NAMALWA (cell line): ENCODE data around the gene INPP4B.
"Not testable (repeated sequence)": the region's sequence is repeated elsewhere in the genome, so short reads cannot be mapped to it uniquely, and the experiment has no call there.

Source experiments
- DNase-seq: peaks from one replicate; pipeline ENCODE4 v3.0.0-alpha.2; 2015; ENCODE audit warnings: low spot score

INPP4B gene

DNA sequence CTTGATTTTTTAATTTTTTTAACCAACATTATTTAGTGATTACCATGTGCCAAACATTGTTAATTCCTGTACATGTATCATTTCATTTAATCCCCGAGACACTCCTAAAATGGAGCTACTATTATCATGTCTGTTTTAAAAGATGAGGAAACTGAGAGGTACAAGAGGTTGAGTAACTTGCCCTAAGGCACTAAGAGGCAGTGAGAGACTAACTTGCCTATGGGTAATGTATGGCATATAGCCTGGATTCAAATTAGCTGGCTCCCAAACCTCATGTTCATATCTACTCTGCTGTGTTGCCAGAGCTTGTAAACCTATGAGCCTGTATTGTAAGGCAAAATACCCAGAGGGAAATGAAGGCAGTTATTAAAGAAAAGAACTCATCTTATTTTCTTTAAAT, 766.1 kb downstream of the INPP4B start:
- DNase-seq, result no peak

DNA sequence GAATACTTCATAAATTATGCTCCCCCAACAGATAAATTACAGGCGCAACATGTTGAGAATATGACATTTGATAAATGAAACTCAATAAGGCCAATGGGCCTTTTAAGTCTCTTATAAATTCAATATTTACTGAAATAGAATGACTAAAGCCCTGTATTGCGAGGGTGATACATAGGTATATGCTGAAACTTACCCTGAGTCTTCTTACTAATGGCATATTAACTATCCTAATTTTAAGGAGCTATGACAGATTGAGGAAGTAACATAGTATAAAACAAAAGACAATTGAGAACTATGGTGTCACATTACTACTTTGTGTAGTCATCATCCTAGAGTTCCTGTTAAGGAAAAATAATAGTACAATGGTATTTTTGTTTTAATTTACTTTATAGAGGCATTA, 769.1 kb downstream of the INPP4B start:
- DNase-seq, result no peak

DNA sequence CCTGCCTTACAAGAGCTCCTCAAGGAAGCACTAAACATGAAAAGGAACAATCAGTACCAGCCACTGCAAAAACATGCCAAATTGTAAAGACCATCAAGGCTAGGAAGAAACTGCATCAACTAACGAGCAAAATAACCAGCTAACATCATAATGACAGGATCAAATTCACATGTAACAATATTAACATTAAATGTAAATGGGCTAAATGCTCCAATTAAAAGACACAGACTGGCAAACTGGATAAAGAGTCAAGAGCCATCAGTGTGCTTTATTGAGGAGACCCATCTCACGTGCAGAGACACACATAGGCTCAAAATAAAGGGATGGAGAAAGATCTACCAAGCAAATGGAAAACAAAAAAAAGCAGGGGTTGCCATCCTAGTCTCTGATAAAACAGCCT, 777.8 kb downstream of the INPP4B start:
- not testable (repeated sequence) for DNase-seq

DNA sequence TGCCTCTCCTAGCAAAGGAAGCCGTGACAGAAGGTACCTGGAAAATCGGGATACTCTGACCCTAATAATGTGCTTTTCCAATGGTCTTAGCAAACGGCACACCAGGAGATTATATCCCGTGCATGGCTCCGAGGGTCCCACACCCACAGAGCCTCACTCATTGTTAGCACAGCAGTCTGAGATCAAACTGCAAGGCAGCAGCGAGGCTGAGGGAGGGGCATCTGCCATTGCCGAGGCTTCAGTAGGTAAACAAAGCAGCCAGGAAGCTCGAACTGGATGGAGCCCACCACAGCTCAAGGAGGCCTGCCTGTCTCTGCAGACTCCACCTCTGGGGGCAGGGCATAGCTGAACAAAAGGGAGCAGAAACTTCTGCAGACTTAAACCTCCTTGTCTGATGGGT, 779.5 kb downstream of the INPP4B start:
- DNase-seq, result not testable (repeated sequence)

DNA sequence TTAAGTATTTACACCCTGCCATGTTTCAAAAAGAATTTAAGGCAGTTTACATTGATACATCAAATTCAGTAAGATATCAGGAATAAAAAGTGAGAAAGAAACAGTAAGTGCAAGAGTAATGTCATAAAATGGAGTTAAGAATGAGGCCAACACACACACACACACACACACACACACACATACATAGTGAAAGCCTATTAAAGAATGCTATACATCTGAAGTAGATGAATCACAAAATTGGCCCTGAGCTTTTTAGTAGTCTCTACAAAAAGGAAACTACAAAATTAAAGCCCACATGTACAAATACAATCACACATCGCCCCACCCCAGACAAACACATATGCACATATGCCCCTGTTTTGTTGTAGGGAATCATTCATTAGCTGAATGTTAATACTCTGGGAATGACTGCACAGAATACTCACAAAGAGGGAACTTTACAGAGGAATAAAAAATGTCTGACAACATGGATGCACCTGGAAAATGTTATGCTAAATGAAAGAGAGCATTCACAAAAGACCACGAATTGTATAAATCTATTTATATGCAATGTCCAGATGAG, 780.9 kb downstream of the INPP4B start:
- no peak for DNase-seq

DNA sequence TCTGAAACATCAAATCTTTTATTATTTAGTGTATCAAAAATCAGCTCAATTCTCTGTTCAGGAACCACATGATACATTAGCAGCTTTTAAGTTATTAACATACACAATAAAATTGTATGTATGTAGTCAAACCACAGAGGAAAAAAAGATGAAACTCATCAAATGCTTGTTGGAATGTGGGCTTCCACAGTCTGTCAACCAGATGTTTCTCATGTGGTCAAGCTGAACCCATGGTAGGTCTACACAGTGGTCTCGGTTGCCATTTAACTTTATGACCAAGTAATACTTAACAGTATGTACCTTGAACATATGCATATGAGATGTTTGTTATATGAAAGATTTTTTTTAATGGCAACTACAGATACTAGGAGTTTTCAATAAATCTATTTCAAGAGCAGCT, 781.9 kb downstream of the INPP4B start:
- no peak for DNase-seq

DNA sequence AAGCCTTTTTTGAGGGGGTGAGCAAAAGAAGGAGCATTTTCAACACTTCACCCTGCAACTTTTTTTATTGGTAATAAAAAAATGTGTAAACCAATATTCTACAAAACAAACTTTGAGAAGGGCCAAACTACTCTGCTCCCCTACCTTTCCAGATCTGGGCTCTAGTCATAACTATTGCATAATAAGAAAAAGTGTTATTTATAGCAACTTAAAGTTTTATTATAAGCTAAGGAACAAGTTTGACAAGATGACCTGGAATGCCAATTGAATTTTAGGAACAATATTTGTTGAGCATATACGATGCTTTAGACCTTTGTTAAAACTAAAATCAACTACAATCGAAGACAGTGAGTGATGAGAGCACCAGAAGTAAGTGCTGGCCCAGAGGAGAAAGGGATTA, 800.1 kb downstream of the INPP4B start:
- no peak for DNase-seq

DNA sequence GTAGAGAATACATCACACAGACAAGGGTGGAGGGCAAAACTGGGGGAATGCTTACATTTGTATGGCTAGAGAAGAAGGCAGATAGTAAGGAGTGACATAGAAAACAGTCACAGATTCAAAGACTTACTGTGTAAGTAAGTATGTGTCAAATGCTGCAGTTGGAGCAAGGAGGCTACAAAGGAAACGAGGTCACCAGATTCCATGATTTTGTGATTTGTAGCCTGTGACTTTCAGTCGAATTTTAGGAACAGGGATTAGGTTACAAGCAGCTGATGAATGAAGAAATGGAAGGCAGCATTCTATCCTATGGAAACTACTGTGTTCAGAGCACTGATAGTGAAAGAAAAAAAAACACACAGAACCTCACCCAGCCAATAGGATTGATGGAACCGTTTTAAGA, 801.8 kb downstream of the INPP4B start:
- DNase-seq, result no peak

DNA sequence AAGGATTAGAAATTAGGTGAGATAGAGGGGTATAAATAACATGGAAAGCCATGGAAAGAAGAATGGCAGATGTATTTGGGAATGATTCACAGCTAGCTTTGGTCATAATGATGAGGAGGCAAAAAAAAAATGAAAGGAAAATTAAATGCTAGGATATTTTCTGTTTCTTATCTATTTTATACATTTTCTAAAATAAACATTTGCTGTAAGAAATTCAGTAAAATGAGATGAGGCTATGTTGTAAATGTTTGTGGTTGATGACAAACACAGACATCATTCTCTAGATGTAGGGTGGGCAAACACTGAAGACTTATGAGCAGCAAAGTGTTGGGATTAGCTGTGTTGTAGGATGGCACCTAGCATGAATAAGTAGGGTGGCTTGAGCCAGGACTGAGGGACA, 802.6 kb downstream of the INPP4B start:
- DNase-seq, result no peak

DNA sequence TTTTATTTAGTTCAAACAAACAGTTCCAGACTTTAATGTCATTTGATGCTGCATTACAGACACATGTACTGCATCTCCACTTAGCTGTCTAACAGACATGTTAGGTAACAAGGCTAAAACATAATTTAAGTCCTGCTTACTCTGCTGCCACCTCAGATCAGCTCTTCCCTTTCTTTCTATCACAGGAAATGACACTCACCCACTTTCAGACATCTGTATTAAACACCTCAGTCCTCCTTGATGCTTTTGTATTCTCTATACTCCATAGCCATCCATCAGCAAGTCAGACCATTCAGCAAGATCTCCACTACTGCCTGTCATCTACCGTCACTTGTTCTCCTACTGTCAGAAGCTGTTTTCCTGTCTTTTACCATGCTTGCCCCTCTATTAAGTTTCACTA, 804.3 kb downstream of the INPP4B start:
- DNase-seq, result no peak

DNA sequence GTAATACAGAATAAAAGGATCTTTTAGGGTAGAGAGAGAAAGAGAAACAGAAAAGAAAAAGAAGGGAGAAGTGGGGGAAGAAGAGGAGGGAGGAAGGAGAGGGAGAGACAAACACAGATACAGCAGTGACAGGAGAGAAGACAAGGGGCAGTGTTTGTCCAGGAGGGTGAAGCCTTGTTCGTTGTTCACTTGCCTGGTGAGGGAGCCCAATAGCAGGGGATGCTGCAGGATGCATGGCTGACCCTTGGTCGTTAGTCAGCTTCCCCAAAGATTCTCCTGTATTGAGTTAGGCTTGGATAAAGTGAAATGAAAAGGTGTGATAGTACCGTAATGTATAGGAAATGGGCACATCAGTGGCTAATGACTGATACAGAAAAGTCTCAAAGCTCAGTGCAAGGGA, 806.1 kb downstream of the INPP4B start:
- no peak for DNase-seq

DNA sequence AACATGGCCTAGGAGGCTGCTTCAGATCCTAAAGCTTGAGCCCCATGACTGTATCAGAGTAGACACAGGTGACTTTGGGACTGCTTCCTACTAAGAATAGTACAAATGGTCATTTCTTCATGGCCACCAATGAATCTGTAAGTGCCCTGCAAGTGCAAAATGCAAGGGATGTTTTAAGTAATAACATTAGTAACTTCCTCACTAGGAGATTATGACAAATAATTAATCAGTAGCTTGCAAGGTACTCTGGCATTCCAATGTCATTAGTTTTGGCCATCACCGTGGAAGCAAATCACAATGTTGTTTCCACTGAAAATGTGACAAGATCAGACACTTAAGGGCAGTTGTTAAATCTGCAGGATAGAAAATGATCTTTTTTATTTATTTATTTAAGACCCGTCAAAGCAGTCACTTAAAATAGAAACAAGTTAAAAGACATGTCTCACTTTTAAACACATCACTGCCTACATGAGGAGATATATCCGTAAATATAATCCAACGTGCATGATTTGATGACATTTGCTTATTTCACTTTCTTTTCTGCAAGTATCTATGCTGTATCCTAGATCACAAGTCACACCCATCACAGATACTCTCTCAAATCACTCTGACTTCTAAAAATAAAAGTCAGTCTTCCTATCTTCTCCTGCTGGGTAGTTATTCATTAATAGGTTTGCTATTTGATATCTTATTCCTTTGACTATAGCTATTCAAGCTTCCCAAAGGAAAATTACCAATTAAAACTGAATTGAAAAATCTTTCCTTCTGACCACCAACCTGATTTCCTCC, 809.1 kb downstream of the INPP4B start:
- no peak for DNase-seq

DNA sequence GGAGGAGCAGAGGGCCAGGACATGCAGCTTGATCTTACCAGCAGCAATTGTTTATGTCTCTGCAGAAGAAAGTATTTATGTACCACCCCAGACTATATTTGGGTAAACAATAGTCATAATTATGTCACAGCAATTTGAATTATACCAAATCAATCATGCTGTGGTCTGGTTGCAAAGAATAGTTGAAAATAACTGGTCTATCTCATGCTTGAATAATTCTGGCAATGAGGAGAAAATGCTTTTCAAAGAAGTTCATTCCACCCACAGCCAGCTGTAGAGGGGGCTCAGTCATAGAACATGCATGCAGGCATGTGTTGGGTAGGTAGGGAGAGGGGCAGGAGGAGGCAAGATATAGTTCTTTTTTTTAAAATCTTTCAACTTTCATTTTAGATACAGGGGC, 810.5 kb downstream of the INPP4B start:
- no peak for DNase-seq

DNA sequence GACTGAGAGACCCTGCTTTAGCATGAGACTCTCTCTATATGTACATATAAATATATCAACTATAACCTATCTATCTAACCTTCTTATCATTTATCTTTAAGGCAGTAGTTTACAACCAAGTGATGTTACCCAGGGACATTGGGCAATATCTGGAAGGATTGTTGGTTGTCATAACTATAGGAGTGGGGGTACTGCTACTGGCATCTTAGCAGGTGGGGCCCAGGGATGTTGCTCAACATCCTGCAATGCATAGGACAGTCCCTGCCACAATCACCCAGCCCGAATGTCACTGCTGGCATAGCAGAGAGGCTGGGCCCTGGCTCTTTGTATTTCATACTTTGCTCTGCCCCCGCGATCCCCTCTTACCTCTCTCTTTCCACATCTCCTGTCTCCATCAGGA, 812.0 kb downstream of the INPP4B start:
- DNase-seq, result no peak

DNA sequence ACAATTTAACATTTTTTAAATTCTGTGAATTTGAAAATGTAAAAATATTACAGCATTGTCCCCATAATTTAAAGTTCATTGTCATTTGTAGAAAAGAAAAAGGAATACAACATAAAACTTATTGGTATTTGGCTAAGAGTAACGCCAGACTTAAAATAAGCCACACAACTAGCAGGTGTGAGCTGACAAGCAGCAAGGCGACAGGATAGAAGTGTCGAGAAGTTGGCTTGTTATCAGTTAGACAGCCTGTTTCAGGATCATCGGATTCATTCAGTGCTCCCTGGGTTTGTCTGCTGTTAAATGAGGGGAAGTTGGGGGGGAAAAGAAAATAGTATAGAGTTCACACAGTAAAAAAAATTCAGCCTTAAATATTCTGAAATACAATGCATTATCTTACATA, 816.1 kb downstream of the INPP4B start:
- DNase-seq, result no peak

DNA sequence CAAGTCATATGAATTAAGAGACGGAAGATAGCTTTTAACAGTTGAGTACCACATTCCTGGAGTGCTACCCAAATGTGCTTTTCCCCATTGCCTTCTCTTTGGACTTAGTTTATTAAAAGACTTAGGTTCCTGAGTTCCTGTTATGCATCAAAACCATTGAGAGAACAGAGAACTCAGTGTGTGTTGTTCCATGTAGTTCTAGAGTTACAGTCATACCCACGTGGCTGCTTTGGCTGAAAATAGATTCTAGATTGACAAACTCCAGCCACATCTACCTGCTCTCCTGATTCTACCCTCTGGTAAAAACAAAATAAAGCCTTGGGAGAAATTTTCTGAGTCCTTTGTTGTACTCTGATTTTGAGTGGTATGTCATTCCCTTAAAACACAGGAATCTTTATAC, 824.3 kb downstream of the INPP4B start:
- DNase-seq, result no peak

DNA sequence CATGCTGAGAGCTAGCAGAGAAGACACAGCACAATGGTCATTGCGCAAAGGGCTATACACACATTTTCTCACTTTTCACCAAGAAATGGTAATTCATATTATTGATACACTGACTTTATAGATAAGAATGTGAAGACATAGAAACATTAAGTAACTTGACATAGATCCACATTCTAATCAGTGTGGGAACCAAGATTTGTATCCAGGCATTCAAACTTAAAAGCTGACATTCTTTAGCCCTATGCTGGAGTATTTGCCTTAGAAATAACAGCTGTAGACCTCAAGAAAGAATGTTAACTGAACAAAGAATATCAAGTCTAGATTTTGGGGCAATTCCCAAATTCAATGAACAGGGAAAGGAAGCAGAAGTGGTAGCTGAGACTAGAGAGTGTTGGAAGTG, 824.9 kb downstream of the INPP4B start:
- no peak for DNase-seq

DNA sequence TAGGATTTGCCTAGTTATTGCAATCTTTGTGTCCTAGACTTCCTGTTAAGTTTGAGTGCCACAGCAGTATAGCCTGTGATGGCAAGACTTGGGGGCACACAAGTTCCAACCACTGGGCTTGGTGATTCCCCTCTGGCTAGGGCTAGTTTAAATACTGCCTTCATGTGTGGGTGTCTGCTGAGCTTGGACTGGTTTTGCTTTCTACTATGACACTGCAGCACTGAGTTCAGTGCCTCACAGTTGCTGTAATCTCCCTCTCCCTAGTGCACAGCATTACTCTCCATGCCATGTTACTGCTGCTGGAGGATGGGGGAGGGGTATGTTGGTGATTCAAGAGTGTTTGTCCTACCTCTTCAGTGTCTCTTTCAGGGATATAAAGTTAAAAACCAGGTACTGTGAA, 830.1 kb downstream of the INPP4B start:
- no peak for DNase-seq

DNA sequence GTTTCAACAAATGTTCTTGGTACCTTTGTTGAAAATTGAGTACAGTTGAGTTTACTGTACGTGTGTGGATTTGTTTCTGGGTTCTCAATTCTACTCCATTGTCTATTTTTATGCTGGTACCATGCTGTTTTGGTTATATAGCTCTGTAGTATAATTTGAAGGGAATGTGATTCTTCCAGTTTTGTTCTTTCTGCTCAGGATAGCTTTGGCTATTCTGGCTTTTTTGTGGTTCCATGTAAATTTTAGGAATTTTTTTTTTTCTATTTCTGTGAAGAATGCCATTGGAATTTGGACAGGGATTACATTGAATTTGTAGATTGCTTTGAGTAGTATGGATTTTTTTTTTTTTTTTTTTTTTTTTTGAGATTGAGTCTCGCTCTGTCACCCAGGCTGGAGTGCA, 836.4 kb downstream of the INPP4B start:
- DNase-seq, result no peak

DNA sequence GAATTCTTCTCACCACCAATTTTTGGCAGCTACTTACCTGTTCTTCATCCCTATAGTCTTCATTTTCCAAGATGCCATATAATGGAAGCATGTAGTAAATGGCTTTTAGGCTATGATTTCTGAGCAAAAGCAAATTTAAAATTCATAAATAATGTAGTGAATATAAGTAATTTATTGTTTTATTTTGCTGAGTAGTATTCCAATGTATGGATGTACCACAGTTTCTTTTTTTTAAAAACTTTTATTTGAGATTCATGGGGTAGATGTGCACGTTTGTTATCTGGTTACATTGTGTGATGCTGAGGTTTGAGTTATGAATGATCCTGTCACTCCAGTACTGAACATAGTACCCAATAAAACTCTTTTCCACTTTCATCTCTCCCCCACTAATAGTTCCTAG, 840.6 kb downstream of the INPP4B start:
- no peak for DNase-seq

DNA sequence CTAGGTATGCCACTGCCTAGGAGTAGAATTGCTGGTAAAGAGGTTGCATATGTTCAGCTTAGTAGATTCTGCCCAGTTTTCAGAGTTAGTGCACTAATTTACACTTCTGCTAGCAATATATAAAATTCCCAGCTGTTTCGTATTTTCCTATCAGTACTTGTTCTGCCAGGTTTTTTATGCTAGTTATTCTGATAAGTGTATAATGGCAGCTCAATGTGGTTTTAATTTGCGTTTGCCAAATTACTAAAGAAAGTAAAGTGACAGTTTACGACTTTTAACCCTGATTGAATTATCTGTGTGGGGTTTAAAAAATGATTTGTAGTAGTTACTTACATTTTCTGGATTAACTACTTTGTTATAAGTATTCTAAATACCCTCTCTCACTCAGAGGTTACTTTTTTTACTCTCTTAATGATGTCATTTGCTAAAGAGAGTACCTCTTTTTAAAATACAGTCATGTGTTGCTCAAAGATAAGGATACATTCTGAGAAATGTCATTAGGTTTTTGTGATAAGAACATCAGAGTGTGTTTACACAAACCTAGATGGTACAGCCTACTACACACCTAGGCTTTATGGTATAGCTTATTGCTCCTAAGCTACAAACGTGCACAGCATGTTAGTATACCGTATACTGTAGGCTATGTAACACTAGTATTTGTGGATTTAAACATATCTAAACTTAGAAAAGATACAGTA, 846.5 kb downstream of the INPP4B start:
- DNase-seq, result no peak

DNA sequence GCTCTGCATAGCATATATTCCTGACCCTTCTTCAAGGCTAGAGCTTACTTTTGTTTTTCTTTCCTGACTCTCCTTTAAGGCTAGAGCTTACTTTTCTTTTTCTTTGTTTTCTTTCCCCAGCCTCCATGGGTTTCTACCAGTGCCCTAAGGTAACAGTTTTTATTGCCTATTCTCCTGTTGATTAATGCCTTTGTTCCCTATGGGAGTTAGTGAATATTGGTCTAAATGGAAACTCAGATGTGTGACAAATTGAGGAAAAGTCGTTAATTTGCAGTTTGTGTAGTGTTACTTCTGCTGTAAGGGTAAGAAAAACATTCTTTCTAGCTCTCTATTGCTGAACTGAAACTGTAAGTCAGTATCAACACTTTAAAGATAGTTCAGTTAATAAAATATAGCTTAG, 851.0 kb downstream of the INPP4B start:
- DNase-seq, result no peak

DNA sequence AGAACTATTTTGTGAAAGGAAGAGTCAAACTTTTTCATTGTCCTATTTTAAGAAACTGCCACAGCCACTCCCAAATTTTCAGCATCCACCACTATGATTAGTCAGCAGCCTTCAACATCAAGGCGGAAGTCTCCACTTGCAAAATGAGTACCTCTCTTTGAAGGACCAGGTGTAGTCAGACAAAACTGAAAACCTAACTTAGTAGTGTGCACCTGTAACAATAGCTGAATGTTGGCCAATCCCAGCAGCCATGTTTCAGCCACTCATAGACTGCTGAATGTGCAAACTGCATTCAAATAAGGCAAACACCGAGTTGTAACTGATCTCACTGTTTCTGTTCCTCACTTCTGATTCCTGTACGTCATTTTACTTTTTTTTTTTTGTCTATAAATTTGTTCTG, 868.7 kb downstream of the INPP4B start:
- no peak for DNase-seq
